Esophagus muscularis mucosa (tissue), 3 donors: ENCODE results near the gene METTL6.

Experiments used
- POLR2A ChIP-seq: fragments of 450-650 bp; IDR thresholded peaks from one replicate; pipeline ENCODE4 v1.6.1; 2017; ENCODE audit warnings: antibody characterized with exemption, moderate library complexity, mild to moderate bottlenecking, low read depth
- POLR2AphosphoS5 ChIP-seq, 2 donors: sonication (generic); formaldehyde crosslinking; IDR thresholded peaks; one replicate each; pipeline ENCODE4 v1.6.1; 2017; ENCODE audit warnings: antibody characterized with exemption in 2 of 2
- TF ChIP-seq, protein P1 (sequence below), 3 experiments: fragments of 200-600 bp in 2 of 3; fragments of 450-650 bp in 1 of 3; sonication (generic) in 2 of 3; IDR thresholded peaks; one replicate each; pipeline ENCODE4 v1.5.1; 2017 to 2019; ENCODE audit warnings: antibody characterized with exemption in 3 of 3, mild to moderate bottlenecking in 2 of 3, moderate library complexity in 1 of 3

- no peak for TF ChIP-seq POLR2AphosphoS5 (IDR thresholded peaks at IDR 0.05)
- TF ChIP-seq, protein P1, sequence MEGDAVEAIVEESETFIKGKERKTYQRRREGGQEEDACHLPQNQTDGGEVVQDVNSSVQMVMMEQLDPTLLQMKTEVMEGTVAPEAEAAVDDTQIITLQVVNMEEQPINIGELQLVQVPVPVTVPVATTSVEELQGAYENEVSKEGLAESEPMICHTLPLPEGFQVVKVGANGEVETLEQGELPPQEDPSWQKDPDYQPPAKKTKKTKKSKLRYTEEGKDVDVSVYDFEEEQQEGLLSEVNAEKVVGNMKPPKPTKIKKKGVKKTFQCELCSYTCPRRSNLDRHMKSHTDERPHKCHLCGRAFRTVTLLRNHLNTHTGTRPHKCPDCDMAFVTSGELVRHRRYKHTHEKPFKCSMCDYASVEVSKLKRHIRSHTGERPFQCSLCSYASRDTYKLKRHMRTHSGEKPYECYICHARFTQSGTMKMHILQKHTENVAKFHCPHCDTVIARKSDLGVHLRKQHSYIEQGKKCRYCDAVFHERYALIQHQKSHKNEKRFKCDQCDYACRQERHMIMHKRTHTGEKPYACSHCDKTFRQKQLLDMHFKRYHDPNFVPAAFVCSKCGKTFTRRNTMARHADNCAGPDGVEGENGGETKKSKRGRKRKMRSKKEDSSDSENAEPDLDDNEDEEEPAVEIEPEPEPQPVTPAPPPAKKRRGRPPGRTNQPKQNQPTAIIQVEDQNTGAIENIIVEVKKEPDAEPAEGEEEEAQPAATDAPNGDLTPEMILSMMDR (IDR thresholded peaks at IDR 0.05) = no peak
- no peak for TF ChIP-seq POLR2A
Measured at GRCh38 chr3:15375461-15376000, 51.8 kb downstream of the METTL6 start.
